Right atrium auricular region (tissue), 2 donors: ENCODE data around the gene SOBP. TPM values are rescaled to one million over a fixed set of nuclear protein-coding genes. Genes with fewer than 3 reads are reported as not detected.

ENCODE experiments used
- DNase-seq: peaks from one replicate; pipeline ENCODE4 v3.0.0-alpha.2; 2019; ENCODE audit warnings: low spot score
- H3K27ac ChIP-seq, 2 donors: fragments of 200-600 bp; sonication (generic); 1 replicate in 1 of 2; 2 replicates in 1 of 2; pipeline ENCODE4 v1.5.1; 2016 to 2019
- H3K27me3 ChIP-seq, 2 donors: fragments of 200-600 bp; sonication (generic); one replicate each; pipeline versions ENCODE4 v1.5.1 to v1.6.0; 2017 to 2019
- H3K36me3 ChIP-seq: fragments of 200-600 bp; sonication (generic); one replicate; pipeline ENCODE4 v1.5.1; 2016
- H3K4me1 ChIP-seq, 2 donors: fragments of 200-600 bp; sonication (generic); one replicate each; pipeline versions ENCODE4 v1.5.1 to v1.6.0; 2017 to 2019
- H3K4me3 ChIP-seq, 2 donors: fragments of 200-600 bp; sonication (generic); 1 replicate in 1 of 2; 2 replicates in 1 of 2; pipeline ENCODE4 v1.5.1; 2017 to 2019; ENCODE audit warnings: mild to moderate bottlenecking in 1 of 2, moderate library complexity in 1 of 2
- H3K9me3 ChIP-seq, 2 donors: fragments of 200-600 bp; sonication (generic); one replicate each; pipeline ENCODE4 v1.5.1; 2019
- CTCF ChIP-seq, 2 donors: fragments of 200-600 bp; sonication (generic); IDR thresholded peaks; one replicate each; pipeline ENCODE4 v1.5.1; 2019; ENCODE audit warnings: antibody characterized with exemption in 2 of 2
- total RNA-seq, 2 donors: library from RNA; depleted of rRNA; stranded (reverse); fragments of >200 nt; gene quantifications; one replicate each; pipeline ENCODE4 v1.1.0, GENCODE V29; 2016

SOBP gene
- total RNA-seq, 2 donors from 2014 or later = 8.2 to 8.5 TPM

- Histone ChIP-seq H3K9me3 (no peaks in the 10 kb centered on the region), H3K27ac (peak overlapping the region in 1 of 2 donors; percentile 7), H3K36me3 (no peaks in the 10 kb centered on the region), H3K4me1 (no peaks in the 10 kb centered on the region), H3K4me3 (no peak overlapping the region), H3K27me3 (no peaks in the 10 kb centered on the region)
- TF ChIP-seq CTCF (IDR thresholded peaks at IDR 0.05) = no peak
- no peak for DNase-seq
Observed at GRCh38 chr6:107697682-107698081, 207.8 kb downstream of the SOBP start.

GRCh38 chr6:107698146-107698545 is 208.2 kb downstream of the SOBP start:
- H3K4me3 ChIP-seq = no peak overlapping the region
- H3K27me3 ChIP-seq = no peaks in the 10 kb centered on the region
- no peaks in the 10 kb centered on the region for H3K36me3 ChIP-seq
- no peak for DNase-seq
- no peak for TF ChIP-seq CTCF (IDR thresholded peaks at IDR 0.05)
- H3K9me3 ChIP-seq = no peaks in the 10 kb centered on the region
- H3K4me1 ChIP-seq = no peaks in the 10 kb centered on the region
- peak overlapping the region in 1 of 2 donors; percentile 7 for H3K27ac ChIP-seq

- H3K9me3 ChIP-seq = no peaks in the 10 kb centered on the region
- H3K4me3 ChIP-seq = no peak overlapping the region
- no peaks in the 10 kb centered on the region for H3K36me3 ChIP-seq
- no peak for TF ChIP-seq CTCF (IDR thresholded peaks at IDR 0.05)
- H3K27me3 ChIP-seq = no peaks in the 10 kb centered on the region
- H3K27ac ChIP-seq = no peak overlapping the region
- peak; percentile 43 for DNase-seq
- no peaks in the 10 kb centered on the region for H3K4me1 ChIP-seq
Observed at GRCh38 chr6:107699254-107699653, 209.3 kb downstream of the SOBP start.

- Histone ChIP-seq H3K27ac (no peak overlapping the region), H3K4me3 (no peak overlapping the region), H3K9me3 (no peaks in the 10 kb centered on the region), H3K36me3 (no peaks in the 10 kb centered on the region), H3K4me1 (no peaks in the 10 kb centered on the region), H3K27me3 (no peaks in the 10 kb centered on the region)
- DNase-seq = no peak
- TF ChIP-seq CTCF (IDR thresholded peaks at IDR 0.05) = no peak
Observed at GRCh38 chr6:107699697-107700325, 209.9 kb downstream of the SOBP start.

GRCh38 chr6:107703606-107704005 is 213.7 kb downstream of the SOBP start:
- H3K4me1 ChIP-seq = no peaks in the 10 kb centered on the region
- H3K9me3 ChIP-seq = no peaks in the 10 kb centered on the region
- no peak overlapping the region for H3K27ac ChIP-seq
- DNase-seq = peak; percentile 32
- H3K36me3 ChIP-seq = no peaks in the 10 kb centered on the region
- H3K4me3 ChIP-seq = no peak overlapping the region
- TF ChIP-seq CTCF (IDR thresholded peaks at IDR 0.05) = no peak
- H3K27me3 ChIP-seq = no peaks in the 10 kb centered on the region
